ENCODE measurements around the gene HEXIM1.
A peak's percentile ranks its signal among the peaks of the same experiment; 100 is the strongest.

GRCh38 chr17:45127548-45128300, 20.6 kb upstream of the HEXIM1 start:
- TF ChIP-seq CTCF (IDR thresholded peaks at IDR 0.05) (peak in 1 of 3 donors; percentile 57), POLR2A (IDR thresholded peaks at IDR 0.05) (no peak)

Measured in lower leg skin (tissue), 3 donors.